Gastrocnemius medialis (tissue), 4 donors: ENCODE measurements around the gene CDKN1C. TPM values are rescaled to one million over a fixed set of nuclear protein-coding genes. Genes with fewer than 3 reads are reported as not detected.
A peak's percentile ranks its signal among the peaks of the same experiment; 100 is the strongest.

Experiments
- ATAC-seq, 2 donors: fragments of 150-250 bp; one replicate each; pipeline ENCODE4 v1.9.1; 2016
- DNase-seq, 2 donors: peaks; one replicate each; pipeline ENCODE4 v3.0.0-alpha.2; 2019
- H3K27ac ChIP-seq, 4 donors: fragments of 200-600 bp; sonication (generic); 1 replicate in 1 of 4; 2 replicates in 3 of 4; pipeline ENCODE4 v1.5.1; 2016 to 2018; ENCODE audit warnings: mild to moderate bottlenecking in 2 of 4, moderate library complexity in 1 of 4
- H3K27me3 ChIP-seq, 3 donors: fragments of 200-600 bp; sonication (generic) in 2 of 3; 1 replicate in 1 of 3; 2 replicates in 2 of 3; pipeline versions ENCODE4 v1.5.1 to v1.6.0; 2016 to 2019; ENCODE audit warnings: mild to moderate bottlenecking in 1 of 3, moderate library complexity in 1 of 3
- H3K36me3 ChIP-seq, 2 donors: fragments of 200-600 bp; sonication (generic) in 1 of 2; one replicate each; pipeline ENCODE4 v1.5.1; 2017 to 2018
- H3K4me1 ChIP-seq, 2 donors: fragments of 200-600 bp; sonication (generic) in 1 of 2; one replicate each; pipeline ENCODE4 v1.5.1; 2016 to 2017; ENCODE audit warnings: mild to moderate bottlenecking in 2 of 2
- H3K4me3 ChIP-seq, 4 donors: fragments of 200-600 bp; sonication (generic) in 3 of 4; 1 replicate in 1 of 4; 2 replicates in 3 of 4; pipeline ENCODE4 v1.5.1; 2016 to 2019; ENCODE audit warnings: mild to moderate bottlenecking in 2 of 4
- H3K9me3 ChIP-seq, 3 donors: fragments of 200-600 bp; sonication (generic) in 2 of 3; 1 replicate in 1 of 3; 2 replicates in 2 of 3; pipeline ENCODE4 v1.5.1; 2016 to 2019
- POLR2A ChIP-seq, 2 donors: fragments of 450-650 bp; IDR thresholded peaks; one replicate each; pipeline ENCODE4 v1.6.1; 2017; ENCODE audit warnings: antibody characterized with exemption in 2 of 2, mild to moderate bottlenecking in 2 of 2, moderate library complexity in 2 of 2
- in situ Hi-C, 4 donors: fragments of 200-750 bp; cut with MboI; loops; one replicate each; pipeline versions ENCODE4 v1.15.0 to v1.8.0; 2017; ENCODE audit warnings: low sequenced_read_pairs in 4 of 4
- intact Hi-C: fragments of 100-400 bp; cut with DNase I; formaldehyde crosslinking; loops from one replicate; pipeline ENCODE4 v1.15.1; 2023; ENCODE audit warnings: low total_unique reads
- total RNA-seq, 4 donors: library from RNA; depleted of rRNA; stranded (reverse); fragments of >200 nt; gene quantifications; one replicate each; pipeline versions ENCODE4 v1.1.0 to v1.2.3, GENCODE V29; 2016
- TF ChIP-seq, protein P1 (sequence below), 5 experiments: fragments of 450-650 bp in 3 of 5; fragments of 200-600 bp in 2 of 5; sonication (generic) in 2 of 5; IDR thresholded peaks in 4 of 5; conservative IDR thresholded peaks in 1 of 5; 1 replicate in 4 of 5; 2 replicates in 1 of 5; pipeline ENCODE4 v1.5.1; 2016 to 2019; ENCODE audit warnings: antibody characterized with exemption in 5 of 5, mild to moderate bottlenecking in 3 of 5, moderate library complexity in 3 of 5

Gene CDKN1C
- total RNA-seq, 4 donors from 2014 or later = 22.0 to 56.9 (median 38.5) TPM

DNA sequence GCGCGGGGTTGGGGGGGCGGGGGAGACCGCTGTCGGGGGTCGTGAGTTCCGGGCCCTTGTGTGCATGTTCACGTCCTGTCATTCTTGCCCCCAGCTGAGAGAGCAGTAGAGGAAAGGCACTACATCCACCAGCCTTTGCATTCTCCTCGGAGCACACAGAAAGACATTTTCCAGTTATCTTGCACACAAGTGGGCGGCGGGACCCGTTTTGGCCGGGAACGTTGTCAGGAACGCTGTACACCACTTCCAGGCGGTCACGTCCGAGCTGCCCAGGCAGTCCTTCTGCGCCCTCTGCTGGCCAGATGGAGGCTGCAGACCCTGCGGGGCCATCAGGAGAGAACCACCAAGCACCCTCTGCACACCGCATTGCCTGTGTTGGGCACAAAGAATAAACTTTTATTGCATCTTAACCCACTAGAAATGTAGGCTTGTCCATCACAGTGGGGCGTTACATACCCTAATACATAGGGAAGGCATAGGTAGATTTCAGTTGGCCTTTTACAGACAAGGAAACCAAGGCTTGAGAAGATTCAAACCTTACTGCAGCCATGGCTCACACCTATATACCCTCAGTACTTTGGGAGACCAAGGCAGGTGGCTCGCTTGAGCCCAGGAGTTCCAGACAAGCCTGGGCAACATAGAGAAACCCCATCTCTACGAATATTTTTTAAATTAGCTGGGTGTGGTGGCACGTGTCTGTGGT lies 2.8 kb upstream of the CDKN1C start:
- ATAC-seq = peak in 1 of 2 donors; percentile 24
- H3K27ac ChIP-seq = no peak overlapping the region

DNA sequence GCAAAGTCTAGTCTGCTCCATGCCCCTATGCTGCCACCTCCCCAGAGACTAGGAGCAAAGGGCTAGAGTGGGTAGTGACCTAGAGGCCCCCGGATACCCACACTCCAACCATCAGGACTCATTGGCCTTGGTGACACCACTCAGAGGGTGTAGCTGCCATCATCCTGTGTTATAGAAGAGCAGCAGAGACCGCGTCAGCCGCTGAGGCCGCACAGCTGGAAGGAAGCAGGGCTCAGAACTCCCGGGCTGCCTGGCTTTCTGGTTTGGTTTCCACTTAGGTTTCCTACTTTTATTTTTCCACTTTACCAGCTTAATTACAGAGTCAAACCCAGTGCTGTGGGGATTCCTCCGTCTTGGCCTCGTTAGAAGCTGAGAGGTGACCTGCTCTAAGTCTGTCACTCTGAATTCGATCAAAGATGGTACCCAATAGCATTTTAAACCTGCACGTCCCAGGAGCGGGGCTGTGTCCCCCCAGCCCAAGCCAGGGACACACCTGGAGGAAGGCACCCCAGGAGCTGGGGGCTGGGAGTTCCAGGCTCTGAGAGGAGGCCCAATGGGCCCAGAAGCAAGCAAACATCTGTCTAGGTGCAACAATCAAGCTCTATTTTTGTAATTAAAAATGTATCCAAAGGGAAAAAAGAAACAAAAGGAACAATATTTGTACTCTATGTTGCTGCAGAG lies 2.1 kb upstream of the CDKN1C start:
- intact Hi-C loops = loop anchor here (1.0 to 5.0 kb wide), 2 partner anchors 355 to 560 kb away; no protein-coding TSS in a partner anchor
- TF ChIP-seq, protein P1, sequence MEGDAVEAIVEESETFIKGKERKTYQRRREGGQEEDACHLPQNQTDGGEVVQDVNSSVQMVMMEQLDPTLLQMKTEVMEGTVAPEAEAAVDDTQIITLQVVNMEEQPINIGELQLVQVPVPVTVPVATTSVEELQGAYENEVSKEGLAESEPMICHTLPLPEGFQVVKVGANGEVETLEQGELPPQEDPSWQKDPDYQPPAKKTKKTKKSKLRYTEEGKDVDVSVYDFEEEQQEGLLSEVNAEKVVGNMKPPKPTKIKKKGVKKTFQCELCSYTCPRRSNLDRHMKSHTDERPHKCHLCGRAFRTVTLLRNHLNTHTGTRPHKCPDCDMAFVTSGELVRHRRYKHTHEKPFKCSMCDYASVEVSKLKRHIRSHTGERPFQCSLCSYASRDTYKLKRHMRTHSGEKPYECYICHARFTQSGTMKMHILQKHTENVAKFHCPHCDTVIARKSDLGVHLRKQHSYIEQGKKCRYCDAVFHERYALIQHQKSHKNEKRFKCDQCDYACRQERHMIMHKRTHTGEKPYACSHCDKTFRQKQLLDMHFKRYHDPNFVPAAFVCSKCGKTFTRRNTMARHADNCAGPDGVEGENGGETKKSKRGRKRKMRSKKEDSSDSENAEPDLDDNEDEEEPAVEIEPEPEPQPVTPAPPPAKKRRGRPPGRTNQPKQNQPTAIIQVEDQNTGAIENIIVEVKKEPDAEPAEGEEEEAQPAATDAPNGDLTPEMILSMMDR (IDR thresholded peaks at IDR 0.05 in 4 of 5, conservative IDR thresholded peaks at IDR 0.05 in 1 of 5) = no peak
- no peak for TF ChIP-seq POLR2A (IDR thresholded peaks at IDR 0.05)
- DNase-seq (no peak), ATAC-seq (no peak)
- Histone ChIP-seq H3K36me3 (no peaks in the 10 kb centered on the region), H3K27me3 (no peaks in the 10 kb centered on the region), H3K4me1 (peaks cover 12 to 25% of the 10 kb centered on the region in 2 donors), H3K27ac (peak overlapping the region in 3 of 4 donors; percentile 13 to 40 (median 34)), H3K4me3 (no peak overlapping the region), H3K9me3 (no peaks in the 10 kb centered on the region)
- in situ Hi-C loops = loop anchor here (5.0 to 25.0 kb wide), 3 partner anchors 200 to 450 kb away; partner anchors contain the start of genes KCNQ1OT1 (in 3 of the 4), KCNQ1 (in 1 of the 4) and TRPM5 (in 1 of the 4)

More for the DNA sequence above, 2.8 kb upstream of the CDKN1C start:
- intact Hi-C loops = loop anchor here (1.0 to 5.0 kb wide), 2 partner anchors 356 to 561 kb away; no protein-coding TSS in a partner anchor
- in situ Hi-C loops = loop anchor here (5.0 to 25.0 kb wide), 3 partner anchors 201 to 451 kb away; partner anchors contain the start of genes KCNQ1OT1 (in 3 of the 4), KCNQ1 (in 1 of the 4) and TRPM5 (in 1 of the 4)
- DNase-seq = peak; percentile 74 to 81
- no peak overlapping the region for H3K4me3 ChIP-seq
- H3K36me3 ChIP-seq = no peaks in the 10 kb centered on the region
- H3K27me3 ChIP-seq = no peaks in the 10 kb centered on the region
- H3K9me3 ChIP-seq = no peaks in the 10 kb centered on the region
- TF ChIP-seq POLR2A (IDR thresholded peaks at IDR 0.05) = no peak
- TF ChIP-seq, protein P1 (IDR thresholded peaks at IDR 0.05 in 4 of 5, conservative IDR thresholded peaks at IDR 0.05 in 1 of 5) = peak; percentile 93 to 99 (median 98)
- H3K4me1 ChIP-seq = peaks cover 5 to 19% of the 10 kb centered on the region in 2 donors

DNA sequence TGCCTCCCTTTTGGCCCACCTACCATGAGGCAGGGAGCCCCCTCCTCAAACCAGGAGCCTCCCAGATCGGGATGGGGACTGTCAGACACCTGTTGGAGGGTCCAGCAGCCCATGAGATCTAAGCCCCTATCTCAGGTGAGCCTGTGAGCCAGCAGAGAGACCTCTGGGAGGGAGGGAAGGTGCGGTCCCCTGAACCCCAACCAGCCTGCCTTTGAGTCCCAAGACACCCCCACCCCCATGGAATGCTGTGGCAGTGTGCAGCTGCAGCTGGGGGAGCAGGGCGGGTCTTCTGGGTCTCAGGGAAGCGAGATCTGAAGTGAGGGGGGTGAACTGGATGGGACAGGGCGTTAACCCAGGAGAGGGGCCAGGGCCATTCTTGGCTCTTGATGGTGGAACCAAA lies 1.4 kb upstream of the CDKN1C start:
- no peaks in the 10 kb centered on the region for H3K27me3 ChIP-seq
- no peaks in the 10 kb centered on the region for H3K36me3 ChIP-seq
- TF ChIP-seq, protein P1 (IDR thresholded peaks at IDR 0.05 in 4 of 5, conservative IDR thresholded peaks at IDR 0.05 in 1 of 5) = no peak
- TF ChIP-seq POLR2A (IDR thresholded peaks at IDR 0.05) = no peak
- no peak for DNase-seq
- no peaks in the 10 kb centered on the region for H3K9me3 ChIP-seq
- no peak overlapping the region for H3K4me3 ChIP-seq
- ATAC-seq = no peak
- in situ Hi-C loops = loop anchor here (5.0 to 25.0 kb wide), 3 partner anchors 200 to 450 kb away; partner anchors contain the start of genes KCNQ1OT1 (in 3 of the 4), KCNQ1 (in 1 of the 4) and TRPM5 (in 1 of the 4)
- H3K4me1 ChIP-seq = peaks cover 14 to 25% of the 10 kb centered on the region in 2 donors
- intact Hi-C loops = loop anchor here (1.0 to 5.0 kb wide), 2 partner anchors 487 to 560 kb away; partner anchors contain the start of gene TSSC4
- H3K27ac ChIP-seq = peak overlapping the region in 3 of 4 donors; percentile 54 to 75 (median 56)

DNA sequence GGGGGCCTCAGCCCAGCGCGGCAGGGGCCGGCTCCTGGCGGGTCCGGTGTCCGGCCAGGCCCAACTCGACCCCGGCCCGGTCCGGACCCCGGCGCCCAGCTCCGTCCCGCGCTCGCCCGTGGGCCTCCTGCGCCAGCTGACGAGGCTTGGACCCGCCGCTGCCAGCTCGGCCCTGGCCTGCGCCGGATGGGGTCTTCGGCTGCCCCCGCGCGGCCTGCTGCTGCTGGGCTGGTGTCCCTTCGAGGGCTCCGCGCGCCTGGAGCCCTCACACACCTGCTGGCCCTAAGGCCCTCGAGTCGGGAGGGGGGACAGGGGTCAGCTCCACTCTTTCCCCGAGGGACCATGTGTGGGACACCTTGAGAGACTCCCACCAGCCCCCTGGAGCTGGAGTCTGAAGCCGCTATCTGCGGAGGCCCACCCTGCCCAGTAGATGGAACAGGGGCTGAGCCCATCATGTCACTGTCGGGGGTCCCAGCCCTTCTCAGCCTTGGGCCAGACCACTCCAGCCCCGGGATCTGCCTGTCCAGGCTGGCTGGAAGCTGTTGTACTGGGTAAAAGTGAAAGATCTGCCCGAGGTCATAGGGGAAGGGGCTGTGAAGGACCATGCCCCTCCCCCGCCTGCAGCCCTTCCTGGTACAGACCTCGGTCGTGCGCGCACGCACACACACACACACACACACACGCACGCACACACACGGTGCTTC lies 768 bp upstream of the CDKN1C start:
- DNase-seq = no peak
- H3K4me3 ChIP-seq = peak overlapping the region; percentile 34 to 83 (median 51)
- H3K36me3 ChIP-seq = no peaks in the 10 kb centered on the region
- ATAC-seq = peak in 1 of 2 donors; percentile 5
- TF ChIP-seq, protein P1 (IDR thresholded peaks at IDR 0.05 in 4 of 5, conservative IDR thresholded peaks at IDR 0.05 in 1 of 5) = peak in 3 of 5 experiments; percentile 17 to 45 (median 23)
- no peak for TF ChIP-seq POLR2A (IDR thresholded peaks at IDR 0.05)
- no peaks in the 10 kb centered on the region for H3K9me3 ChIP-seq
- H3K27me3 ChIP-seq = no peaks in the 10 kb centered on the region
- H3K27ac ChIP-seq = peak overlapping the region; percentile 54 to 75 (median 65)
- intact Hi-C loops (loop anchor here (1.0 to 5.0 kb wide), 2 partner anchors 486 to 559 kb away; partner anchors contain the start of gene TSSC4), in situ Hi-C loops (loop anchor here (5.0 to 25.0 kb wide), 3 partner anchors 199 to 449 kb away; partner anchors contain the start of genes KCNQ1OT1 (in 3 of the 4), KCNQ1 (in 1 of the 4) and TRPM5 (in 1 of the 4))
- H3K4me1 ChIP-seq = peaks cover 14 to 26% of the 10 kb centered on the region in 2 donors
